Measurements from ENCODE around the gene MISFA.
"Not testable (repeated sequence)": the region's sequence is repeated elsewhere in the genome, so short reads cannot be mapped to it uniquely, and the experiment has no call there.

MISFA gene

GRCh38 chr11:18599739-18600230, at the start of gene MISFA:
TSS of gene MISFA (plus strand) at chr11:18599789. CDS start at chr11:18599929, 140 bp downstream.
- peak; percentile 42 for DNase-seq (ENCODE audit: low read depth)

- DNase-seq (ENCODE audit: low read depth), result peak; percentile 21
Observed at GRCh38 chr11:18563090-18563730, 36.4 kb upstream of the MISFA start.

GRCh38 chr11:18564149-18564548, 35.4 kb upstream of the MISFA start:
- DNase-seq (ENCODE audit: low read depth), result no peak

- peak; percentile 53 for DNase-seq (ENCODE audit: low read depth)
Observed at GRCh38 chr11:18566406-18566805, 33.2 kb upstream of the MISFA start.

GRCh38 chr11:18567081-18567480, 32.5 kb upstream of the MISFA start:
- no peak for DNase-seq (ENCODE audit: low read depth)

- no peak for DNase-seq (ENCODE audit: low read depth)
Observed at GRCh38 chr11:18575361-18575760, 24.2 kb upstream of the MISFA start.

GRCh38 chr11:18578975-18579598, 20.5 kb upstream of the MISFA start:
- no peak for DNase-seq (ENCODE audit: low read depth)

GRCh38 chr11:18580113-18580766, 19.3 kb upstream of the MISFA start:
- no peak for DNase-seq (ENCODE audit: low read depth)

GRCh38 chr11:18581825-18582224, 17.8 kb upstream of the MISFA start:
- no peak for DNase-seq (ENCODE audit: low read depth)

- DNase-seq (ENCODE audit: low read depth), result peak; percentile 90
Observed at GRCh38 chr11:18588297-18589252, 11.0 kb upstream of the MISFA start, which contains the start of gene UEVLD. TSS of gene UEVLD (minus strand) at chr11:18588734. CDS start at chr11:18588654, 80 bp downstream.

GRCh38 chr11:18590571-18590970, 9.0 kb upstream of the MISFA start:
- peak; percentile 27 for DNase-seq (ENCODE audit: low read depth)

GRCh38 chr11:18594088-18594487, 5.5 kb upstream of the MISFA start:
- not testable (repeated sequence) for DNase-seq (ENCODE audit: low read depth)

GRCh38 chr11:18594999-18595749, 4.4 kb upstream of the MISFA start:
- peak; percentile 76 for DNase-seq (ENCODE audit: low read depth)

- DNase-seq (ENCODE audit: low read depth), result no peak
Observed at GRCh38 chr11:18600915-18601569, 1.5 kb downstream of the MISFA start.

GRCh38 chr11:18608376-18608775, 8.8 kb downstream of the MISFA start:
- peak; percentile 78 for DNase-seq (ENCODE audit: low read depth)

- no peak for DNase-seq (ENCODE audit: low read depth)
Observed at GRCh38 chr11:18611196-18611595, 11.6 kb downstream of the MISFA start.

- DNase-seq (ENCODE audit: low read depth), result no peak
Observed at GRCh38 chr11:18612394-18612793, 12.8 kb downstream of the MISFA start.

GRCh38 chr11:18614667-18615066, 15.1 kb downstream of the MISFA start:
- no peak for DNase-seq (ENCODE audit: low read depth)

GRCh38 chr11:18615628-18616392, 16.2 kb downstream of the MISFA start:
- DNase-seq (ENCODE audit: low read depth), result peak; percentile 62
